ENCODE results near the gene PCDHB6.

PCDHB6 gene

GRCh38 chr5:141105350-141105749 is 44.5 kb upstream of the PCDHB6 start:
- TF ChIP-seq SPI1 (IDR thresholded peaks at IDR 0.05; ENCODE audit: borderline replicate concordance, low read depth) (no peak), POLR2AphosphoS5 (IDR thresholded peaks at IDR 0.05; ENCODE audit: low read depth) (no peak), REST (IDR thresholded peaks at IDR 0.05; ENCODE audit: insufficient replicate concordance, low read depth) (no peak), GABPA (IDR thresholded peaks at IDR 0.05; ENCODE audit: low read depth) (no peak), CTCF (IDR thresholded peaks at IDR 0.05; ENCODE audit: insufficient read depth, low read length) (no peak)
- no peaks in the 10 kb centered on the region for H3K27me3 ChIP-seq (ENCODE audit: insufficient read depth, poor library complexity, severe bottlenecking)
- no peak overlapping the region for H3K27ac ChIP-seq (replicated peaks)
- DNase-seq (ENCODE audit: low read depth in 1 of 2, low spot score in 1 of 2): no peak
- H3K4me3 ChIP-seq (replicated peaks; ENCODE audit: insufficient read depth, low read length): no peak overlapping the region

- DNase-seq (ENCODE audit: low read depth in 1 of 2, low spot score in 1 of 2): no peak
- no peaks in the 10 kb centered on the region for H3K27me3 ChIP-seq (ENCODE audit: insufficient read depth, poor library complexity, severe bottlenecking)
- no peak overlapping the region for H3K27ac ChIP-seq (replicated peaks)
- no peak overlapping the region for H3K4me3 ChIP-seq (replicated peaks; ENCODE audit: insufficient read depth, low read length)
- TF ChIP-seq CTCF (IDR thresholded peaks at IDR 0.05; ENCODE audit: insufficient read depth, low read length) (no peak), REST (IDR thresholded peaks at IDR 0.05; ENCODE audit: insufficient replicate concordance, low read depth) (no peak), SPI1 (IDR thresholded peaks at IDR 0.05; ENCODE audit: borderline replicate concordance, low read depth) (no peak), POLR2AphosphoS5 (IDR thresholded peaks at IDR 0.05; ENCODE audit: low read depth) (no peak), GABPA (IDR thresholded peaks at IDR 0.05; ENCODE audit: low read depth) (no peak)
Measured at GRCh38 chr5:141119250-141119649, 30.6 kb upstream of the PCDHB6 start.

- Histone ChIP-seq H3K27ac (replicated peaks) (no peak within 1 kb of the TSS), H3K4me3 (replicated peaks; ENCODE audit: insufficient read depth, low read length) (no peak within 1 kb of the TSS), H3K27me3 (ENCODE audit: insufficient read depth, poor library complexity, severe bottlenecking) (no peaks in the 10 kb centered on the region)
- no peak for DNase-seq (ENCODE audit: low read depth in 1 of 2, low spot score in 1 of 2)
- TF ChIP-seq GABPA (IDR thresholded peaks at IDR 0.05; ENCODE audit: low read depth) (no peak), POLR2AphosphoS5 (IDR thresholded peaks at IDR 0.05; ENCODE audit: low read depth) (no peak), REST (IDR thresholded peaks at IDR 0.05; ENCODE audit: insufficient replicate concordance, low read depth) (no peak), CTCF (IDR thresholded peaks at IDR 0.05; ENCODE audit: insufficient read depth, low read length) (no peak), SPI1 (IDR thresholded peaks at IDR 0.05; ENCODE audit: borderline replicate concordance, low read depth) (no peak)
Measured at GRCh38 chr5:141121563-141121962, 28.3 kb upstream of the PCDHB6 start, which contains the start of gene PCDHB4. TSS of gene PCDHB4 (plus strand) at chr5:141121818. CDS start at chr5:141121999, 181 bp downstream.
